Inflammatory macrophage treated with lipopolysaccharide for 1 hour (primary cell): ENCODE data around the gene FYB2.

Experiments used
- DNase-seq, 2 donors: peaks; one replicate each; pipeline ENCODE4 v3.0.0-alpha.2; 2020 to 2022

FYB2 gene

GRCh38 chr1:56831871-56832693, 12.9 kb upstream of the FYB2 start:
- peak; percentile 23 to 78 for DNase-seq

GRCh38 chr1:56830052-56830451, 10.8 kb upstream of the FYB2 start:
- DNase-seq = no peak

GRCh38 chr1:56827711-56828110, 8.5 kb upstream of the FYB2 start:
- no peak for DNase-seq

- DNase-seq = no peak
These were observed 6.2 kb upstream of the FYB2 start for GRCh38 chr1:56825436-56825835.

- no peak for DNase-seq
These were observed 5.7 kb upstream of the FYB2 start for GRCh38 chr1:56824938-56825337.

- no peak for DNase-seq
These were observed 5.1 kb upstream of the FYB2 start for GRCh38 chr1:56824271-56824670.

GRCh38 chr1:56821462-56821797, 2.2 kb upstream of the FYB2 start:
- DNase-seq = peak; percentile 18 to 38

- peak; percentile 34 to 88 for DNase-seq
These were observed 1.7 kb upstream of the FYB2 start for GRCh38 chr1:56820755-56821461.

- no peak for DNase-seq
These were observed 1.3 kb downstream of the FYB2 start for GRCh38 chr1:56817716-56818463.

- no peak for DNase-seq
These were observed 2.3 kb downstream of the FYB2 start for GRCh38 chr1:56816909-56817308.

- no peak for DNase-seq
These were observed 2.9 kb downstream of the FYB2 start for GRCh38 chr1:56816264-56816663.

GRCh38 chr1:56814205-56814604, 5.0 kb downstream of the FYB2 start:
- no peak for DNase-seq

GRCh38 chr1:56811331-56811730, 7.9 kb downstream of the FYB2 start:
- DNase-seq = no peak

GRCh38 chr1:56808410-56808809, 10.8 kb downstream of the FYB2 start:
- no peak for DNase-seq

GRCh38 chr1:56806804-56807203, 12.4 kb downstream of the FYB2 start:
- no peak for DNase-seq

GRCh38 chr1:56803561-56804156, 15.5 kb downstream of the FYB2 start:
- DNase-seq = peak in 1 of 2 donors; percentile 12

GRCh38 chr1:56799605-56800400, 19.4 kb downstream of the FYB2 start:
- DNase-seq = no peak

GRCh38 chr1:56798053-56798471, 21.1 kb downstream of the FYB2 start:
- no peak for DNase-seq

GRCh38 chr1:56797065-56797685, 22.0 kb downstream of the FYB2 start:
- no peak for DNase-seq

- DNase-seq = no peak
These were observed 23.3 kb downstream of the FYB2 start for GRCh38 chr1:56795870-56796269.

GRCh38 chr1:56790036-56790435, 29.2 kb downstream of the FYB2 start:
- DNase-seq = no peak

- DNase-seq = no peak
These were observed 30.6 kb downstream of the FYB2 start for GRCh38 chr1:56788588-56788987.
